GM12892 (cell line): ENCODE measurements around the gene GREM2.

Experiments used
- POLR2A ChIP-seq: IDR thresholded peaks from 2 replicates; pipeline ENCODE4 v1.6.1; 2011; ENCODE audit warnings: low read depth, low read length, control low read depth
- POLR2AphosphoS5 ChIP-seq: IDR thresholded peaks from 2 replicates; pipeline ENCODE4 v1.6.1; 2011; ENCODE audit warnings: low read depth, low read length, control low read depth

DNA sequence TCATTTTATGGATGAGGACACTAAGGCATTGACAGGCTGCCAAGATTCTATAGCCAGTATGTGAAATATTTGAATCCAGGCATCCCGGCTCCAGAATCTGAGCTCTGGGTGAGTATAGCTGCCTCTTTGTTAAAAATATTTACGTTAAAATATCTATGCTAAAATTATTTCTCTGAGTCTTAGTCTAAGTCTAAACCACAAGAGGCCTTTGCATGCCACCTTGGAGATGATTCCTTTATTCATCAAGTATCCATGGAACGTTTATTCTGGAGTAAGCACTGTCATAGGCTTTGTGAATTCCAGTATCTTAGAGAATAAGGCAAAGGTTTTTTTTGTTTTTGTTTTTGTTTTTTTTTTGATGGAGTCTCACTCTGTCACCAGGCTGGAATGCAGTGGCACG lies 116.4 kb downstream of the GREM2 start:
- TF ChIP-seq POLR2AphosphoS5 (no peak), POLR2A (no peak)
